ACC112 (cell line): Measurements from ENCODE around the gene TBC1D1.
A peak's percentile ranks its signal among the peaks of the same experiment; 100 is the strongest.

Source experiments
- H2AFZ ChIP-seq: fragments of 200-600 bp; sonication (generic); one replicate; pipeline ENCODE4 v1.6.0; 2017; ENCODE audit warnings: antibody characterized with exemption, low read length; ENCODE audit not compliant: unreplicated experiment
- H3K27ac ChIP-seq: fragments of 200-600 bp; sonication (generic); 2 replicates; pipeline ENCODE4 v1.5.1; 2014; ENCODE audit warnings: low read depth, mild to moderate bottlenecking, antibody characterized with exemption, low read length, moderate library complexity
- H3K27me3 ChIP-seq: fragments of 200-600 bp; sonication (generic); 2 replicates; pipeline ENCODE4 v1.6.1; 2014; ENCODE audit warnings: mild to moderate bottlenecking, antibody characterized with exemption, low read length, moderate library complexity, mixed read lengths; ENCODE audit not compliant: insufficient read depth
- H3K36me3 ChIP-seq: fragments of 200-600 bp; sonication (generic); 2 replicates; pipeline ENCODE4 v1.6.1; 2016; ENCODE audit warnings: mild to moderate bottlenecking, antibody characterized with exemption, low read length, moderate library complexity, mixed read lengths; ENCODE audit not compliant: insufficient read depth
- H3K4me1 ChIP-seq: fragments of 200-600 bp; sonication (generic); one replicate; pipeline ENCODE4 v1.6.1; 2016; ENCODE audit warnings: low read length, mixed read lengths; ENCODE audit not compliant: insufficient read depth, unreplicated experiment, control insufficient read depth
- H3K4me3 ChIP-seq: fragments of 200-600 bp; sonication (generic); 2 replicates; pipeline ENCODE4 v1.5.1; 2014; ENCODE audit warnings: mild to moderate bottlenecking, low read depth, low read length
- H3K79me2 ChIP-seq: fragments of 200-600 bp; sonication (generic); one replicate; pipeline ENCODE4 v1.6.0; 2016; ENCODE audit warnings: low read length; ENCODE audit not compliant: control insufficient read depth, unreplicated experiment, insufficient read depth

Gene TBC1D1

GRCh38 chr4:37889849-37890800 lies 759 bp upstream of the TBC1D1 start:
- Histone ChIP-seq H3K27me3 (peaks cover 12% of the 10 kb centered on the region), H3K4me3 (peak overlapping the region; percentile 78), H2AFZ (peak overlapping the region; percentile 88), H3K4me1 (no peaks in the 10 kb centered on the region), H3K27ac (no peak overlapping the region), H3K36me3 (no peaks in the 10 kb centered on the region), H3K79me2 (no peaks in the 10 kb centered on the region)

GRCh38 chr4:37891260-37892159 lies 626 bp downstream of the TBC1D1 start:
- Histone ChIP-seq H3K79me2 (no peaks in the 10 kb centered on the region), H3K4me1 (no peaks in the 10 kb centered on the region), H3K4me3 (peak overlapping the region; percentile 78), H3K36me3 (no peaks in the 10 kb centered on the region), H3K27me3 (peaks cover 12% of the 10 kb centered on the region), H2AFZ (peak overlapping the region; percentile 88), H3K27ac (no peak overlapping the region)

- no peak overlapping the region for H3K27ac ChIP-seq
- no peak overlapping the region for H2AFZ ChIP-seq
- H3K79me2 ChIP-seq: no peaks in the 10 kb centered on the region
- no peak overlapping the region for H3K4me3 ChIP-seq
- peaks cover 12% of the 10 kb centered on the region for H3K27me3 ChIP-seq
- H3K36me3 ChIP-seq: no peaks in the 10 kb centered on the region
- H3K4me1 ChIP-seq: no peaks in the 10 kb centered on the region
Measured at GRCh38 chr4:37892641-37893040, 1.8 kb downstream of the TBC1D1 start.

- Histone ChIP-seq H3K4me3 (no peak overlapping the region), H3K36me3 (no peaks in the 10 kb centered on the region), H3K27me3 (peaks cover 15% of the 10 kb centered on the region), H3K79me2 (no peaks in the 10 kb centered on the region), H3K4me1 (no peaks in the 10 kb centered on the region), H3K27ac (no peak overlapping the region), H2AFZ (no peak overlapping the region)
Measured at GRCh38 chr4:37893164-37893563, 2.3 kb downstream of the TBC1D1 start.

GRCh38 chr4:37895271-37895670 lies 4.4 kb downstream of the TBC1D1 start:
- Histone ChIP-seq H3K27ac (no peak overlapping the region), H3K79me2 (no peaks in the 10 kb centered on the region), H3K27me3 (peaks cover 12% of the 10 kb centered on the region; the same call in 1 of the 2 replicates), H2AFZ (no peak overlapping the region), H3K4me1 (no peaks in the 10 kb centered on the region), H3K36me3 (no peaks in the 10 kb centered on the region), H3K4me3 (no peak overlapping the region)

- H3K27ac ChIP-seq: no peak overlapping the region
- H3K79me2 ChIP-seq: no peaks in the 10 kb centered on the region
- no peaks in the 10 kb centered on the region for H3K4me1 ChIP-seq
- H3K36me3 ChIP-seq: no peaks in the 10 kb centered on the region
- peaks cover 7% of the 10 kb centered on the region; the same call in 1 of the 2 replicates for H3K27me3 ChIP-seq
- H3K4me3 ChIP-seq: no peak overlapping the region
- H2AFZ ChIP-seq: no peak overlapping the region
Measured at GRCh38 chr4:37896206-37896860, 5.4 kb downstream of the TBC1D1 start.

GRCh38 chr4:37902212-37902611 lies 11.3 kb downstream of the TBC1D1 start:
- H3K4me3 ChIP-seq: no peak overlapping the region
- H3K27ac ChIP-seq: no peak overlapping the region
- H3K27me3 ChIP-seq: peaks cover 7% of the 10 kb centered on the region; the same call in 1 of the 2 replicates
- no peaks in the 10 kb centered on the region for H3K79me2 ChIP-seq
- no peak overlapping the region for H2AFZ ChIP-seq
- no peaks in the 10 kb centered on the region for H3K36me3 ChIP-seq
- H3K4me1 ChIP-seq: no peaks in the 10 kb centered on the region

- no peak overlapping the region for H3K27ac ChIP-seq
Measured at GRCh38 chr4:37902738-37903693, 12.1 kb downstream of the TBC1D1 start.

GRCh38 chr4:37903901-37904300 lies 13.0 kb downstream of the TBC1D1 start:
- no peak overlapping the region for H3K4me3 ChIP-seq
- no peak overlapping the region for H2AFZ ChIP-seq
- H3K27ac ChIP-seq: no peak overlapping the region
- H3K4me1 ChIP-seq: peaks cover 6% of the 10 kb centered on the region
- H3K27me3 ChIP-seq: no peaks in the 10 kb centered on the region
- H3K36me3 ChIP-seq: no peaks in the 10 kb centered on the region
- H3K79me2 ChIP-seq: no peaks in the 10 kb centered on the region

More at GRCh38 chr4:37902738-37903693, 12.1 kb downstream of the TBC1D1 start:
- H3K79me2 ChIP-seq: no peaks in the 10 kb centered on the region
- H3K36me3 ChIP-seq: no peaks in the 10 kb centered on the region
- H3K4me1 ChIP-seq: no peaks in the 10 kb centered on the region
- H3K27me3 ChIP-seq: peaks cover 6% of the 10 kb centered on the region; the same call in 1 of the 2 replicates
- H2AFZ ChIP-seq: no peak overlapping the region
- H3K4me3 ChIP-seq: no peak overlapping the region
